ENCODE measurements around the gene CAPN10. TPM values are rescaled to one million over a fixed set of nuclear protein-coding genes. Genes with fewer than 3 reads are reported as not detected.
A peak's percentile ranks its signal among the peaks of the same experiment; 100 is the strongest.
"Not testable (repeated sequence)": the region's sequence is repeated elsewhere in the genome, so short reads cannot be mapped to it uniquely, and the experiment has no call there.

Gene CAPN10
- polyA plus RNA-seq, 1 experiment, result 5.6 TPM

DNA sequence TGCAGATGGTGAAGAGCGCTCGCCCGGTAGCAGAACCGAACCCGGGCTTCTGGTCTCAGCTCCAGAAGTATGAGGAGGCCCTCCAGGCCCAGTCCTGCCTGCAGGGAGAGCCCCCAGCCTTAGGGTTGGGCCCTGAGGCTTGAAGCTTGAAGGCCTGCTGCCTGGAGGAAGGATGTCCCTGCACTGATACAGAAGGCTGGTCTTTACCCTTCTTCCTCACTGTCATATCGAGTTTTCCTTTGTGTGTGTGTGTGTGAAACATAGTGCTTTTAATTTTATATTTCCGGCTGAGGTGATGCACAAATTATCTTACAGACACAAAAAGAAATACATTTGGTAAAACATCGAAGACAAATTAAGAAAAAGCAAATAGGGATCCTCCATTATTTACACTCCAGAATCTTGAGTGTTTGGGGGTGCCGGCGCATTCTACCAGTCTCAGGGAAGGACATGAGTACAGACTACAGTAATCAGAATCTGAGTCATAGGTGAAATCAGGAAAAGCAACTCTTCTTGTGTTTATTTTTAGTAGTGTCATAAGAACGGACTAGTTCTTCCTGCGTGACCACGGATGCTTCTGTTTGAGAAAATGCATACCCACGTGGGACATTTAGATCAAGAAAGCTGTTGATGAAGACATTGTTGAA, 25.1 kb upstream of the CAPN10 start:
- ChIA-PET CTCF (interaction anchor here (1.9 kb wide), 1 partner anchor 47 kb away, joined by 8 read pairs; no protein-coding TSS in a partner anchor), POLR2A (interaction anchor here (0.9 to 2.1 kb wide), 6 partner anchors 10 to 356 kb away, joined by 3 to 22 read pairs (median 4); partner anchors contain the start of gene CAPN10)
- Histone ChIP-seq H3K27ac (ENCODE audit: low read depth, low read length) (peak overlapping the region; percentile 88), H3K4me3 (ENCODE audit: low read depth, low read length) (peak overlapping the region; percentile 64), H3K9me3 (ENCODE audit: control insufficient read depth, insufficient read depth, low read length) (no peaks in the 10 kb centered on the region; the same call in 1 of the 2 replicates), H3K27me3 (ENCODE audit: control insufficient read depth, insufficient read depth, low read length) (no peaks in the 10 kb centered on the region)
- TF ChIP-seq, protein P1, sequence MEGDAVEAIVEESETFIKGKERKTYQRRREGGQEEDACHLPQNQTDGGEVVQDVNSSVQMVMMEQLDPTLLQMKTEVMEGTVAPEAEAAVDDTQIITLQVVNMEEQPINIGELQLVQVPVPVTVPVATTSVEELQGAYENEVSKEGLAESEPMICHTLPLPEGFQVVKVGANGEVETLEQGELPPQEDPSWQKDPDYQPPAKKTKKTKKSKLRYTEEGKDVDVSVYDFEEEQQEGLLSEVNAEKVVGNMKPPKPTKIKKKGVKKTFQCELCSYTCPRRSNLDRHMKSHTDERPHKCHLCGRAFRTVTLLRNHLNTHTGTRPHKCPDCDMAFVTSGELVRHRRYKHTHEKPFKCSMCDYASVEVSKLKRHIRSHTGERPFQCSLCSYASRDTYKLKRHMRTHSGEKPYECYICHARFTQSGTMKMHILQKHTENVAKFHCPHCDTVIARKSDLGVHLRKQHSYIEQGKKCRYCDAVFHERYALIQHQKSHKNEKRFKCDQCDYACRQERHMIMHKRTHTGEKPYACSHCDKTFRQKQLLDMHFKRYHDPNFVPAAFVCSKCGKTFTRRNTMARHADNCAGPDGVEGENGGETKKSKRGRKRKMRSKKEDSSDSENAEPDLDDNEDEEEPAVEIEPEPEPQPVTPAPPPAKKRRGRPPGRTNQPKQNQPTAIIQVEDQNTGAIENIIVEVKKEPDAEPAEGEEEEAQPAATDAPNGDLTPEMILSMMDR (IDR thresholded peaks at IDR 0.05; ENCODE audit: low read depth, low read length), result no peak; the same call in 1 of the 2 replicates
- no peak for DNase-seq (ENCODE audit: low read depth, low spot score)

DNA sequence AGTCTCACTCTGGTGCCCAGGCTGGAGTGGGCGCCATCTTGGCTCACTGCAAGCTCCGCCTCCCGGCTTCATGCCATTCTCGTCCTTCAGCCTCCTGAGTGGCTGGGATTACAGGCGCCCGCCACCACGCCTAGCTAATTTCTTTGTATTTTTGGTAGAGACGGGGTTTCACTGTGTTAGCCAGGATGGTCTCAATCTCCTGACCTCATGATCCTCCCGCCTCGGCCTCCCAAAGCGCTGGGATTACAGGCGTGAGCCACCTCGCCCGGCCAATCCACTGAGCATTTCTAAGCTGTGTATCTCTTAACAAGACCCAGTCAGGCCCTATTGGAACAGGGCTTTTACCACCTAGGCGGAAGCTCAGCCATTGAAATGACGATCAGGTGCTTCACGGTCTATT, 23.3 kb upstream of the CAPN10 start:
- CTCF ChIA-PET, result interaction anchor here (0.9 to 1.3 kb wide), 2 partner anchors 49 to 351 kb away, joined by 3 read pairs; no protein-coding TSS in a partner anchor
- H3K9me3 ChIP-seq (ENCODE audit: control insufficient read depth, insufficient read depth, low read length); H3K27ac ChIP-seq (ENCODE audit: low read depth, low read length); H3K4me3 ChIP-seq (ENCODE audit: low read depth, low read length); H3K27me3 ChIP-seq (ENCODE audit: control insufficient read depth, insufficient read depth, low read length); POLR2A ChIA-PET; DNase-seq (ENCODE audit: low read depth, low spot score): not testable (repeated sequence)

DNA sequence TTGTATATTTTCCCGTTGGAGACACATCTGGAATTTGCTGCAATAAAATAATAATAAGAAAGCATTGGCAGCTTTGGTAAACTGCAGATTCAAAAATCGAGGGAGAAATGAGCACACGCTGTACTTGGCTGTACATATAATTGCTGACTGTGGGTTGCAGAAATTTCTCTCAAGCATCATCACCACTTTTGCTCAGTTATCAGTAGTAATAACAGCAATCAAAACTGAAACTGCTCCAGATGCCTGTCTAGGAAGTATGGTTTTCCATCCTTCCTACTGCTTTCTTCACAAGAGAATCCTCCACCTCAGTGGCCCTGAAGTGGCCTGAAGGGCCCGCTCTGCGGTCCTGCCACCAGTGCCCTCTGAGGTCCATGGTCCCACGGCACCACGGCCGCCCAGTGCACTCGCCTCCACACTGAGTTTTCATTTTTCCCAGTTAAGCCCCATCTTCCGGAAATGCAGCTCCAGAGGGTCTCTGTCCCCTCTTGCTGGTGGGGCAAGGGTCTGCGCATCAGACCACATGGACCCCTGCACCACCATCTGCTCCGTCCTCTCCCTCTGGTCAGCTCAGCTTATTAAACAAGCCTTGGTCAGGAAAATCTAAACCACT, 22.5 kb upstream of the CAPN10 start:
- POLR2A ChIA-PET, result interaction anchor here (3.2 kb wide), 1 partner anchor 22 kb away, joined by 13 read pairs; the partner anchor contains the start of gene CAPN10
- Histone ChIP-seq H3K27me3 (ENCODE audit: control insufficient read depth, insufficient read depth, low read length) (no peaks in the 10 kb centered on the region), H3K4me3 (ENCODE audit: low read depth, low read length) (no peak overlapping the region), H3K9me3 (ENCODE audit: control insufficient read depth, insufficient read depth, low read length) (no peaks in the 10 kb centered on the region; the same call in 1 of the 2 replicates), H3K27ac (ENCODE audit: low read depth, low read length) (peak overlapping the region; percentile 73)
- TF ChIP-seq, protein P1 (IDR thresholded peaks at IDR 0.05; ENCODE audit: low read depth, low read length), result no peak
- no peak for DNase-seq (ENCODE audit: low read depth, low spot score)
- CTCF ChIA-PET, result interaction anchor here (0.9 to 2.7 kb wide), 3 partner anchors 50 to 351 kb away, joined by 3 to 17 read pairs (median 3); no protein-coding TSS in a partner anchor

DNA sequence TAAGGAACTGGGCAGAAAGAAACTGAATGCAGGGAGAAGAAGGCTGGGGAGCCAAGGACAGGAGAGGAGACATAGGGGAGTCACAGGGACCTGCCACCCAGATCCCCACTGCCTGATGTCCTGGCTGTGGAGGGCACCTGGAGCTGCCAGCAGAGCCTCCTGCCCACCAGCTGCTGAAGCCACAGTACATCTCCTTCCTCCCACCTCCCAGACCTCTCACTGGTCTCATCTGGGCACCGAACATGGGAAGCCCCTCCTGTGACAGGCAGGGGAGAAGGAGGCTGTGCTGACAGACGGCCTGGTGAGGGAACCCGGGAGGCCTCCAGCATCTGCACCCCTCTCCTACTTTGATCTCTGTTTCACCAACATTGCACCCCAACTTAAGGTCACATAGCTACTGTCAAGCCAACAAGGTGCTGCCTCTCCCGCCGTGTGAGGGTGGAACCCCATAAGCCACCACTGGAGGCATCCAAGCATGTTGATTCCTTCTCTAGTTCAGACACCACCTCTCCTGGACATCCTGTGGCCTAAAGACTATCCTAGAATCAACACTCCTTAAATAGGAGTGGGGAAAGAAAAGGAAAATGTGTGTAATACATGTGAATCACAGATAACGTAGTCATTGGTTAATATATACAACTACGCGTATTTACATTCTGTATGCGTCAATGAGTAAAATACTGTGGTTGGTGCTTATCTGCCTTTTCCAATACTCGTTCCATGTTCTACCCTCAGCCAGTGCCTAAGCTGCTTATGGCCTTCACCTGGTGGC, 21.8 kb upstream of the CAPN10 start:
- no peaks in the 10 kb centered on the region for H3K27me3 ChIP-seq (ENCODE audit: control insufficient read depth, insufficient read depth, low read length)
- peak overlapping the region; percentile 89 for H3K27ac ChIP-seq (ENCODE audit: low read depth, low read length)
- TF ChIP-seq, protein P1 (IDR thresholded peaks at IDR 0.05; ENCODE audit: low read depth, low read length), result peak; percentile 24; the same call in 1 of the 2 replicates
- DNase-seq (ENCODE audit: low read depth, low spot score), result no peak
- POLR2A ChIA-PET, result interaction anchor here (3.2 kb wide), 1 partner anchor 22 kb away, joined by 13 read pairs; the partner anchor contains the start of gene CAPN10
- CTCF ChIA-PET, result interaction anchor here (1.4 to 2.8 kb wide), 5 partner anchors 13 to 276 kb away, joined by 6 to 31 read pairs (median 17); partner anchors contain the start of gene CAPN10
- H3K9me3 ChIP-seq (ENCODE audit: control insufficient read depth, insufficient read depth, low read length), result no peaks in the 10 kb centered on the region; the same call in 1 of the 2 replicates
- no peak overlapping the region for H3K4me3 ChIP-seq (ENCODE audit: low read depth, low read length)

All from AG04450 (cell line).